Skeletal muscle tissue (tissue), 4 donors: ENCODE measurements around the gene RYR3. TPM values are rescaled to one million over a fixed set of nuclear protein-coding genes. Genes with fewer than 3 reads are reported as not detected.

Experiments
- H3K27ac ChIP-seq: one replicate; pipeline ENCODE4 v1.7.0; 2013; ENCODE audit warnings: mild to moderate bottlenecking, low read depth, low read length, inconsistent platforms
- H3K27me3 ChIP-seq, 3 donors: one replicate each; pipeline ENCODE4 v1.7.0; 2013; ENCODE audit warnings: low read length in 3 of 3; ENCODE audit not compliant: control insufficient read depth in 3 of 3, insufficient read depth in 3 of 3
- H3K36me3 ChIP-seq, 3 donors: one replicate each; pipeline ENCODE4 v1.7.0; 2013; ENCODE audit warnings: low read length in 3 of 3; ENCODE audit not compliant: control insufficient read depth in 3 of 3, insufficient read depth in 3 of 3
- H3K4me1 ChIP-seq, 3 donors: one replicate each; pipeline ENCODE4 v1.7.0; 2013; ENCODE audit warnings: low read length in 3 of 3, mild to moderate bottlenecking in 3 of 3; ENCODE audit not compliant: control insufficient read depth in 3 of 3, insufficient read depth in 3 of 3
- H3K4me3 ChIP-seq, 3 donors: one replicate each; pipeline ENCODE4 v1.7.0; 2013; ENCODE audit warnings: low read length in 3 of 3
- H3K9ac ChIP-seq, 3 donors: one replicate each; pipeline ENCODE4 v1.7.0; 2013; ENCODE audit warnings: low read length in 3 of 3, mild to moderate bottlenecking in 3 of 3, moderate library complexity in 2 of 3, low read depth in 1 of 3
- H3K9me3 ChIP-seq, 3 donors: one replicate each; pipeline ENCODE4 v1.7.0; 2013; ENCODE audit warnings: low read length in 3 of 3; ENCODE audit not compliant: control insufficient read depth in 3 of 3
- total RNA-seq: library from RNA; depleted of rRNA; stranded (reverse); fragments of >200 nt; gene quantifications from one replicate; pipeline ENCODE4 v1.2.3, GENCODE V29; 2014
- donor health status: Osteomylitis.

Gene RYR3
- total RNA-seq, 1 donor from 2014 or later: 50.6 TPM

DNA sequence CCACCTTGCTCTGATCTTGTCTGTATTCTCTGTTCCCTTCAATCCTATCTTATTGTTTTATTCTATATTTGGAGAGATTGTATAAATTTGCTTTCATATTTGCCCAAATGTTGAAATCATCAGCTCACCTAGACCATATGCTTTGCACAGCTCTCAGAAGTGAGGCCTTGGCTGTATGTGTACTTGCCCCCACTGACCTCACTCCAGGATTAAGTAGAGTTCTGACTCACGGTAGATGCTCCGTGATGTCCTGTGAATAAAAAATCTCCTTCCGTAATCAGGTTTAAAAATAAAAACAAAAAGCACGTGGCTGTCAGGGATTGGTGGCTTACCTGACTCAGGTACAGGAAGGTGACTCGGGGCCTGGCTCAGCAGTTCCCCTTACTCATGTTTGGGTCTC lies 162.2 kb downstream of the RYR3 start:
- peaks cover 2 to 10% (median 4%) of the 10 kb centered on the region in 3 donors for H3K4me1 ChIP-seq
- H3K9ac ChIP-seq: no peak overlapping the region
- H3K27ac ChIP-seq: no peak overlapping the region
- no peak overlapping the region for H3K4me3 ChIP-seq
- no peaks in the 10 kb centered on the region for H3K27me3 ChIP-seq
- no peaks in the 10 kb centered on the region for H3K9me3 ChIP-seq
- H3K36me3 ChIP-seq: peaks cover 0 to 3% (median 0%) of the 10 kb centered on the region in 3 donors

DNA sequence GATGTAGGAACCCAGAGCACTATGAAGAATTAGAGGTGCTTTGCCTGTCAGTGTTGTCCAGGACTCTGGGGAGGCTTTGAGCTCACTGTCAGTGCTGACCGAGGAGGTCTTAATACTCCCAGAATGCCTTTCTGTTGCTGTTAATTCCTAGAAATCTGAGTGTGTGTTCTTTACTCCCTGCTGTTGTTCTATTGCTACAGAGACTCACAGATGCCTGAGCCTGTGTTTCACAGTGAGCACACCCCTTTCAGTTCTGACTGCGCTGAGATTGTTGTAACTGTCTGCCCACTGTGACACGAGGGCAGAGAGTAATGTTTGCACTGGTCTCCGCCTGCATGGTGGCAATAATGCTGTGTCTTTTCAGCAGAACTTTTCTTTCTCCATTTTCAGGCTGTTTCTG lies 162.9 kb downstream of the RYR3 start:
- no peaks in the 10 kb centered on the region for H3K27me3 ChIP-seq
- no peak overlapping the region for H3K4me3 ChIP-seq
- H3K27ac ChIP-seq: no peak overlapping the region
- H3K9me3 ChIP-seq: no peaks in the 10 kb centered on the region
- H3K4me1 ChIP-seq: peaks cover 0 to 9% (median 2%) of the 10 kb centered on the region in 3 donors
- H3K9ac ChIP-seq: no peak overlapping the region
- peaks cover 0 to 3% (median 0%) of the 10 kb centered on the region in 3 donors for H3K36me3 ChIP-seq

DNA sequence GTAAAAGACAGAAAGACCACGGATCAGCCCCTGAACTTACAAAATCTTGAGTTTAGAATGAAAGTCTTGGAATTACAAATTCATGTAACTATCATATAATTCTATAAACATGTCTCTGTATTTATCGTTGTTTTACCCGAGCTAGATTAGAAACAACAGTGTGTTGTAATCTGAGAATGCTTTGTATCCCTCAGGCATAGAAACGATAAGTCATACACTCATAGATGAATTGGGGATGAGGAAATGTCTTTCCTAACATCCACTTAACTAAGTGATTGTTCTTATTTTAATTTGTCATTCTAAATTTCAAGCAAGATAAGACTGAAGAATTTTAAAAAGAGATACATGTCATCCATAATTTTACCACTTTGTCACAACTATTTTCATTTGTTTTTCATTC lies 165.3 kb downstream of the RYR3 start:
- Histone ChIP-seq H3K36me3 (peaks cover 0 to 3% (median 0%) of the 10 kb centered on the region in 3 donors), H3K9ac (no peak overlapping the region), H3K4me3 (no peak overlapping the region), H3K9me3 (no peaks in the 10 kb centered on the region), H3K4me1 (peaks cover 0 to 9% (median 2%) of the 10 kb centered on the region in 3 donors), H3K27me3 (no peaks in the 10 kb centered on the region), H3K27ac (no peak overlapping the region)

DNA sequence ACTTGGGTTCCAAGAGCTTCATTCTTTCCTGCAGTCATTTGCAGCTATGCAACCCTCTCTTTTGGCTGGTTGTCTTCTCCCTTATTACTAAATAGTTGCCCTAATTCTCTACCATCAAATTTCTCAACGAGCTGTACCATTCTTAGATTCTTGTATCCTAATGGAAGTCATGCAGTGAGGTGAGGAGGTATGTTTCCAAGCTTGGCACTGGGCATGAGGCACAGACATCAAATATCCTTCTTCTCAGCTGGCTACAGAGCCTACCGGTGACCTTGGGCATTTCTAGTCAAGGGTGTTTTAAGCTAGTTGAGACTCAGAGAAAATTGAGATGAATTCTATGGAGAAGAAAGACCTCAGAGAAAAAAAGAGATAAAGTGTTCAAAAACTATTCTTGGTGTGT lies 166.1 kb downstream of the RYR3 start:
- peaks cover 0 to 9% (median 2%) of the 10 kb centered on the region in 3 donors for H3K4me1 ChIP-seq
- no peak overlapping the region for H3K9ac ChIP-seq
- H3K4me3 ChIP-seq: no peak overlapping the region
- peaks cover 0 to under 1% (median 0%) of the 10 kb centered on the region in 3 donors for H3K9me3 ChIP-seq
- H3K36me3 ChIP-seq: peaks cover 0 to 3% (median 0%) of the 10 kb centered on the region in 3 donors
- no peaks in the 10 kb centered on the region for H3K27me3 ChIP-seq
- H3K27ac ChIP-seq: no peak overlapping the region

DNA sequence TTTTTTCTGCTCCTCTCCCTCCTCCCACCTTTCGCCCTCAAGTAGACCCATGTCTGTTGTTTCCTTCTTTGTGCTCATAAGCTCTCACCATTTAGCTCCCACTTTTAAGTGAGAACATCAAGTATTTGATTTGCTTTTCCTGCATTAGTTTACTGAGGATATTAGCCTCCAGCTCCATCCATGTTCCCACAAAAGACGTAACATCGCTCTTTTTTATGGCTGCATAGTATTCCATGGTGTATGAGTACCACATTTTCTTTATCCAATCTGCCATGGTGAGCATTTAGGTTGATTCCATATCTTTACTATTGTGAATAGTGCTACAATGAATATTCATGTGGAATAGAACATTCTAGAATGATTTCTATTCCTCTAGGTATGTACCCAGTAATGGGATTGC lies 178.6 kb downstream of the RYR3 start:
- Histone ChIP-seq H3K27me3 (no peaks in the 10 kb centered on the region), H3K36me3 (no peaks in the 10 kb centered on the region), H3K27ac (no peak overlapping the region), H3K9ac (no peak overlapping the region), H3K4me3 (no peak overlapping the region), H3K9me3 (no peaks in the 10 kb centered on the region), H3K4me1 (no peaks in the 10 kb centered on the region)

DNA sequence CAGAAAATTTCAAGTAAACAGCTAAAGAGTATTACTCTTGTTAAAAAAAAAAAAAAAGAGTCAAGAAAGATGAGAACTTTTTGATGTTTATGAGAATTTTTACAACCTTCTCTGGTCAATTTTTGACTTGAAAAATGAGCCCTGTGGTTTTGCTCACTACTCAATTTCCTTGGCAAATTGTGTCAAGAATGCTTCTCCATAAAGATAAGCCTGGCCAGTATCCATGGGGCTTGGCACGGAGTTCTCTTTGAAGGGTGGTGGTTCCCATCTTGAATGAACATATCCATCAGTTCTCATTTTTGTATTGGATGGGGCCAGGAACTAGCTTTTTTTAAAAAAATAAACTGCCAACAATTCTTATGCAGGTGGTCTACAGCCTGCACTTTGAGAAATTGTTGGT lies 179.9 kb downstream of the RYR3 start:
- Histone ChIP-seq H3K27ac (no peak overlapping the region), H3K4me1 (no peaks in the 10 kb centered on the region), H3K9ac (no peak overlapping the region), H3K36me3 (no peaks in the 10 kb centered on the region), H3K27me3 (no peaks in the 10 kb centered on the region), H3K4me3 (no peak overlapping the region), H3K9me3 (no peaks in the 10 kb centered on the region)

DNA sequence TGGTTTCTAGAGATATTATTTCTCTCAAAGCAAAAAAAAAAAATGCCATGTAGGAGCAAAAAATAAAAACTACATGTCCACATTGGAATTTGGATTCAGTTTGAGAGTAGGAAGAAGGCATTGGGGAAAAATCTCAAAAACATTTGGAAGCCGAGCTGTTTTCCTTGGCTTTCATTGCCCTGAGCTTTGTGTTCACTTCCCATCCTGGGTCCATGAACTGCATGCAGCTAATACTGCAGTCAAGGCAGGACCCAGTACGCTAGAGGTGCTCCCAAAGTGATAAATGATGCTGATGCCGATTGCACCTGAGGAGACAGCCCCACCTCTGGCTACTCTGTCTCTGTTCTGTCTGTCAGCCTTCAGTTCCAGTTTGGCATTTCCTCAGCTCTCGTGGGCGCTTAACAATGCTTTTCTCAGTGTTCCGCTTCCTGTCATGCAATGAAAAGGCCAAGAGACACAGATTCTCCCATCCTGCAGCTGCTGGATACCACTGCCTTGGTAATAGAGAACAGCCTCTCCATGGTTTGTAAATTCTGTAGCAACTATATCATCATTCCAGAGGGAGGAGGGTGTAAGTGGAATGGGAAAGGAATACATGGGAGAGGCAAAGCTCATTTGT lies 181.8 kb downstream of the RYR3 start:
- Histone ChIP-seq H3K27me3 (no peaks in the 10 kb centered on the region), H3K36me3 (no peaks in the 10 kb centered on the region), H3K9ac (no peak overlapping the region), H3K9me3 (no peaks in the 10 kb centered on the region), H3K4me1 (no peaks in the 10 kb centered on the region), H3K4me3 (no peak overlapping the region), H3K27ac (no peak overlapping the region)

DNA sequence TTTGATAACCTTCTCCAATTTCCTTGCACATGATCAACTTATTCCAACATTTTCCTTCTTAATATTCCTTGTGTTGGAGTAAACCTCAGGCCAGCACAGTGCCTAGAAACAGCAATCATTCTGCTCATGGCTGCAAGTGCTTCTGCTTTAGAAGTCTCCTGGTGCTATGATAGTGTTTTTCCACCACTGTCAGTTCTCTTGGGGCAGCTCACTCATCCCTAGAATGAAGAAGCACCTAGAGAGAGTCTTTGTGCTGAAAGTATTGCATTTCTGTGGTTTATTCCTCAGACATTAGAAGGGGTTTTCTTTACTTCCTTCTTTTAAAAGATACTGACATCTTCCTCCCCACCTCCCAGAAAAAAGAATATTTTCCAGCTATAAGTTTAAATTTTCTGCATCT lies 183.5 kb downstream of the RYR3 start:
- H3K27ac ChIP-seq: no peak overlapping the region

DNA sequence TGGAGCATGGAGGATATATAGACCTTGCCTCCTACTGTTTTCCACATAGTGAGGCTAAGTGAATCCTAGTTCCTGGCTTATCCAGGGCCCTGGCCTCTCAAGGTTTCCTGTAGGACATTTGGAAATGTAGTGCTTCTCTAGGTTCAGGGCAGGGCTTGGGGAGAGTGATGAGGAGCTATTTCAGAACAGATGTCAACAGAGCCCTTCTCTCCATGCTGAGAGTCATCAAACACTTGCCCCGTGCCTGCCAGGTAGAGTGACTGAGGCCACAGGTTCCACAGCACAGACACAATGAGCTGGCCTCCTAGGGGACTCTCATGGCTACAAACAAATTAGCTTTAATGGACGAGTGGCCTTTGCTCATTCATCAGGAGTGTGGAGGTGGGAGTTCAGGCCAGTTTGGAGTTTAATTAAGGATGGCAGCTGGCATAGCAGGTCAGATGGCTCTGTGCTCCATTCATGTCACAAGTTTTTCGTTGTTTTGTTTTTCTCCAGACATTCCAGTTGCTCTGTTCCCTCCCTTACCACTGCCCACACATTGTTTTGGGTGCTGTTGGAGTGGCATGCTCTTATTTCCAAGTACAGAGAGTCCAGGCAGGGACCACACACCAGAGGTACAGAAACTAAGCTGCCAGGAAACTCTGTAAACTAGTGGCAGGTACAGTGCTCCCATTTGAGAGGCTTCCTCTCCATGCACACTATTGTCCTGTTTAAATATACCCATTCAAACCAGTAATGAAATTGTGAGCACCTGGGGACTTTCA lies 189.8 kb downstream of the RYR3 start:
- Histone ChIP-seq H3K36me3 (no peaks in the 10 kb centered on the region), H3K4me1 (no peaks in the 10 kb centered on the region), H3K9ac (no peak overlapping the region), H3K27ac (no peak overlapping the region), H3K9me3 (no peaks in the 10 kb centered on the region), H3K27me3 (no peaks in the 10 kb centered on the region), H3K4me3 (no peak overlapping the region)

More for the DNA sequence above, 183.5 kb downstream of the RYR3 start:
- Histone ChIP-seq H3K36me3 (no peaks in the 10 kb centered on the region), H3K27me3 (no peaks in the 10 kb centered on the region), H3K4me3 (no peak overlapping the region), H3K4me1 (no peaks in the 10 kb centered on the region), H3K9ac (no peak overlapping the region), H3K9me3 (no peaks in the 10 kb centered on the region)

DNA sequence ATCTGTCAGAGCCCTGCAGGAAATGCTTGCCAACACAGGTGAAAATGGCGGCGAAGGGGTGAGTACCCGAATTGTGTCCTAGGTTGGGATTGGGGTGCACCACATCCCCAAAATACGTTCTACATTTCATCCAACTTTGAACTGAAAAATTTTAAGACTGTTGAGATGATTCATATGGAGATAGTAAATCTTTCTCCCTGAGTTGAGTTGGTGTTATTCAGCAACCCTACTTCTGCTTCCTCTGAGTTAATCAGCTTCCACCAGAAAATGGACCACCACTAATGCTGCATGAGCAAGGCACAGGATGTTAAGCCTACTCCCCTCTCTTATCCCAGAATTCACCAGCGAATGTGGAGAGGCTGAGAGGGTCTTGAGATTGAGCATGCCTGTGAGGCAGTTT lies 192.9 kb downstream of the RYR3 start:
- no peaks in the 10 kb centered on the region for H3K9me3 ChIP-seq
- no peaks in the 10 kb centered on the region for H3K27me3 ChIP-seq
- no peaks in the 10 kb centered on the region for H3K4me1 ChIP-seq
- H3K4me3 ChIP-seq: no peak overlapping the region
- no peak overlapping the region for H3K9ac ChIP-seq
- no peak overlapping the region for H3K27ac ChIP-seq
- no peaks in the 10 kb centered on the region for H3K36me3 ChIP-seq
